SK-N-MC (cell line): ENCODE data around the gene LRBA.

Experiments
- EZH2 ChIP-seq: fragments of 200-600 bp; sonication (generic); IDR thresholded peaks from one replicate; pipeline ENCODE4 v1.6.1; 2017; ENCODE audit warnings: antibody characterized with exemption
- FOXP2 ChIP-seq: optimal IDR thresholded peaks from 2 replicates; pipeline ENCODE3; 2011; ENCODE audit warnings: mild to moderate bottlenecking, moderate library complexity; ENCODE audit not compliant: insufficient read depth; ENCODE audit errors: extremely low read length, control extremely low read depth
- POLR2AphosphoS5 ChIP-seq: IDR thresholded peaks from 2 replicates; pipeline ENCODE4 v1.6.1; 2012; ENCODE audit warnings: mild to moderate bottlenecking, low read depth, low read length, borderline replicate concordance

DNA sequence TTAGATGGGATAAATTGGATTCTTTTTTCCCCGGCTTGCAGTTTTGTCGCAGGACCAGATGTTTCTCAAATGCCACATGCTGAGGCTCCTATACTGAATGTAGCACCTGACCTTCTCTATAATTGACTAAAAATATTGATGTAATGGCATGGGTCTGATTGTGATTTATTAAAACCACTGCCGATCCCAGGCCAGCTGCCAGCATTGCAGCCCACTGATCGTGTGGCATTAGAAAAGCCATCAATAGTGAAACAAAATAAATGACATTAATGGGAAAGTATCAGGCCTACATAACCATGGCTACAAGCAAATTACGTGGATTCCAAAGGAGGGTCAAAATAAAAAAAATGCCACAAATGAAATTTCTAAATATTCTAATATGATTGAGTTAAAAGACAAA is 334.4 kb downstream of the LRBA start:
- TF ChIP-seq POLR2AphosphoS5 (no peak), EZH2 (no peak), FOXP2 (no peak)
